K562 (cell line): ENCODE measurements around the gene AMIGO1. TPM values are rescaled to one million over a fixed set of nuclear protein-coding genes. Genes with fewer than 3 reads are reported as not detected.

ENCODE experiments used
- CTBP1 ChIP-seq: fragments of 450-650 bp; IDR thresholded peaks from 2 replicates; pipeline ENCODE4 v1.6.1; 2016; ENCODE audit warnings: borderline replicate concordance
- FOXJ3 ChIP-seq: sonication (generic); formaldehyde crosslinking; IDR thresholded peaks from 2 replicates; pipeline ENCODE4 v1.4.0; 2020; ENCODE audit warnings: mild to moderate bottlenecking, missing genetic modification reagents
- FOXP1 ChIP-seq: sonication (generic); formaldehyde crosslinking; IDR thresholded peaks from 2 replicates; pipeline ENCODE4 v1.8.0; 2022; ENCODE audit warnings: mild to moderate bottlenecking, missing genetic modification reagents
- HDAC1 ChIP-seq, 2 experiments: fragments of 450-650 bp; IDR thresholded peaks; 2 replicates each; pipeline ENCODE4 v1.6.1; 2016 to 2017; ENCODE audit warnings: inconsistent platforms in 1 of 2, mild to moderate bottlenecking in 1 of 2, moderate library complexity in 1 of 2
- MAZ ChIP-seq, 2 experiments: fragments of 450-650 bp in 1 of 2; sonication (generic) in 1 of 2; formaldehyde crosslinking; IDR thresholded peaks in 1 of 2; conservative IDR thresholded peaks in 1 of 2; 2 replicates each; pipeline versions ENCODE4 v1.4.0 to v1.5.0; 2020; ENCODE audit warnings: mild to moderate bottlenecking in 1 of 2, missing genetic modification reagents in 1 of 2
- MECOM ChIP-seq: fragments of 250-450 bp; sonication (Bioruptor Pico); IDR thresholded peaks from 2 replicates; pipeline ENCODE4 v1.8.0; 2022; ENCODE audit warnings: inconsistent platforms
- MYC ChIP-seq, 2 experiments: fragments of 250-450 bp in 1 of 2; sonication (Bioruptor Pico) in 1 of 2; IDR thresholded peaks; 2 replicates each; pipeline versions ENCODE4 v1.5.1 to v1.6.1; 2012 to 2021; ENCODE audit warnings: low read depth in 2 of 2, borderline replicate concordance in 1 of 2, improper control_type of control experiment in 1 of 2, low read length in 1 of 2, mild to moderate bottlenecking in 1 of 2, moderate library complexity in 1 of 2
- NONO ChIP-seq, 2 experiments: fragments of 200-400 bp in 1 of 2; fragments of 450-650 bp in 1 of 2; formaldehyde crosslinking in 1 of 2; IDR thresholded peaks; 2 replicates each; pipeline ENCODE4 v1.6.1; 2017; ENCODE audit warnings: low read depth in 2 of 2, mild to moderate bottlenecking in 2 of 2, moderate library complexity in 2 of 2, low read length in 1 of 2
- SAFB ChIP-seq: fragments of 200-400 bp; formaldehyde crosslinking; IDR thresholded peaks from 2 replicates; pipeline ENCODE4 v1.6.1; 2017; ENCODE audit warnings: low read depth, low read length, borderline replicate concordance
- ZNF583 ChIP-seq: fragments of 250-450 bp; sonication (Bioruptor Pico); IDR thresholded peaks from 2 replicates; pipeline ENCODE4 v1.4.0; 2020
- ZNF584 ChIP-seq: fragments of 200-800 bp; sonication (Bioruptor generic); IDR thresholded peaks from 2 replicates; pipeline ENCODE4 v1.6.1; 2016; ENCODE audit warnings: low read depth, mild to moderate bottlenecking, missing genetic modification characterization, missing compliant biosample characterization
- polyA plus RNA-seq, 8 experiments: library from polyadenylated mRNA; depleted of rRNA in 4 of 8; stranded (reverse) in 5 of 8; unstranded in 3 of 8; fragments of >200 nt; fragmentation: Nextera tagmentation in 2 of 8; fragmentation: Illumina TruSeq in 1 of 8; extraction: Ambion mirVana in 2 of 8; extraction: Trizol in 1 of 8; gene quantifications; 2 replicates each; pipeline versions ENCODE4 v1.2.1 to v1.2.3, GENCODE V29; 2011 to 2014; ENCODE audit warnings: inconsistent platforms in 1 of 8, missing spikeins in 1 of 8
- total RNA-seq, 7 experiments: library from RNA; depleted of rRNA in 6 of 7; stranded (reverse); fragments of >200 nt in 6 of 7; fragmentation: Illumina TruSeq in 2 of 7; extraction: Trizol in 2 of 7; gene quantifications; 2 replicates each; pipeline versions ENCODE4 v1.2.1 to v1.2.3, GENCODE V29; 2011 to 2021; ENCODE audit warnings: low replicate concordance in 1 of 7
- TF ChIP-seq, protein P1 (sequence below): sonication (generic); formaldehyde crosslinking; IDR thresholded peaks from 2 replicates; pipeline ENCODE4 v1.8.0; 2022; ENCODE audit warnings: missing genetic modification reagents, mild to moderate bottlenecking, moderate library complexity, borderline replicate concordance
- TF ChIP-seq, protein P2 (sequence below): fragments of 450-650 bp; IDR thresholded peaks from 2 replicates; pipeline ENCODE4 v1.7.1; 2018; ENCODE audit warnings: mild to moderate bottlenecking, low read depth; ENCODE audit not compliant: partially characterized antibody
- TF ChIP-seq, protein P3 (sequence below): fragments of 450-650 bp; IDR thresholded peaks from 2 replicates; pipeline ENCODE4 v1.7.0; 2016; ENCODE audit warnings: borderline replicate concordance
- TF ChIP-seq, protein P4 (sequence below): fragments of 200-800 bp; sonication (Bioruptor generic); IDR thresholded peaks from 2 replicates; pipeline ENCODE4 v1.6.1; 2017; ENCODE audit warnings: missing genetic modification characterization, missing compliant biosample characterization
- TF ChIP-seq, protein P5 (sequence below): sonication (generic); formaldehyde crosslinking; IDR thresholded peaks from 2 replicates; pipeline ENCODE4 v1.8.1; 2022; ENCODE audit warnings: missing genetic modification reagents

The AMIGO1 gene
- total and polyA plus RNA-seq, 9 of the 15 experiments (the other 6 are each of a cell fraction or from before 2014, with no cell fraction given) = 0.24 to 1.0 (median 0.54) TPM

DNA sequence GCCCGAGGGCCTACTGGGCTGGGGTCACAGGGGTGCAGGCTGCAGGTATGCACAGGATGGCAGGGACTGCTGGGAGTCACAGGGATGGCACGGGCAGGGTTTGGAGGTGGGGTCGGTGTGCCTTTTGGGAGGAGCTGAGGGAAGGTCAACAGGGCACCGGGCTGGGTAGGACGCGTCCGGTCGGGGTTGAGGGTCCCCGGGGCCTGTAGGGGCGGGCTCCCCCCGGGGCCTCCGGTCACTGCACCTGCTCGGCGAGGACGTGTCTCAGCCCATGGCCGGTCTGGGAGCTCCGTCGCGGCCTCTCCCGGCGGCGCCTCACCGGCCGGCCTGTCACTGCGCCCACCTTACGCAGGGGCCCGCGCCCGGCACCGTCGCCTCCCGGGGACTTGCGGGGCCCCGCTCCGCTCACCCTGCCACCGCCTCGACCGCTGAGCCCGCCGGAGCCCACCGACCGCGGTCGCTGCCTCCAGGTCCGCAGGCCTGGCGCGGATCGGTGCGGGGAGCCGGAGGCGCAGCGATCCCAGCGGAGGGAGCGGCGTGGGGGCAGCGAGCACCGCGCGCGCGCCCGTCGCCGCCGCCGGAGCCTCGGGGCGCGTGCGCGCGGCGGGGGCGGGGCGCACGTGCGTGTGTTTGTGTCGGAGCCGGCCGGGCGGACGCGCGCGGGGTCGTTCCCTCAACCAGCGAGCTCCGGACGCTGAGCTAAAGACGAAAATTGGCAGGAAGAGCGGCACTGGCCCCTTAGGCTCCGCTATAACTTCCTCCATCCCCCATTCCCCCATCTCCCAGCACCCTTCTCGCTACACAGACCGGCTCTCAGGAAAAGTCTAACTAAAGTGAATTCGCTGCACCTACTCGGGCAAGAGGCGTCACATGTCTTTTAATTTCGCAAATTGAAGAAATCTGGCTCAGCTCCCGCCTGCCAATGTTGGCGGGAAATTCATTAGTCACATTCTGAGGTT is at the start of gene AMIGO1 (continued):
- TF ChIP-seq, protein P1, sequence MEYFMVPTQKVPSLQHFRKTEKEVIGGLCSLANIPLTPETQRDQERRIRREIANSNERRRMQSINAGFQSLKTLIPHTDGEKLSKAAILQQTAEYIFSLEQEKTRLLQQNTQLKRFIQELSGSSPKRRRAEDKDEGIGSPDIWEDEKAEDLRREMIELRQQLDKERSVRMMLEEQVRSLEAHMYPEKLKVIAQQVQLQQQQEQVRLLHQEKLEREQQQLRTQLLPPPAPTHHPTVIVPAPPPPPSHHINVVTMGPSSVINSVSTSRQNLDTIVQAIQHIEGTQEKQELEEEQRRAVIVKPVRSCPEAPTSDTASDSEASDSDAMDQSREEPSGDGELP (CRISPR knock-in tag) = no peak
- TF ChIP-seq MAZ (CRISPR knock-in tag; conservative IDR thresholded peaks at IDR 0.05 in 1 of 2, IDR thresholded peaks at IDR 0.05 in 1 of 2) = peak in 1 of 2 experiments; percentile 54; a peak in 2 of 4 replicates
- TF ChIP-seq, protein P2, sequence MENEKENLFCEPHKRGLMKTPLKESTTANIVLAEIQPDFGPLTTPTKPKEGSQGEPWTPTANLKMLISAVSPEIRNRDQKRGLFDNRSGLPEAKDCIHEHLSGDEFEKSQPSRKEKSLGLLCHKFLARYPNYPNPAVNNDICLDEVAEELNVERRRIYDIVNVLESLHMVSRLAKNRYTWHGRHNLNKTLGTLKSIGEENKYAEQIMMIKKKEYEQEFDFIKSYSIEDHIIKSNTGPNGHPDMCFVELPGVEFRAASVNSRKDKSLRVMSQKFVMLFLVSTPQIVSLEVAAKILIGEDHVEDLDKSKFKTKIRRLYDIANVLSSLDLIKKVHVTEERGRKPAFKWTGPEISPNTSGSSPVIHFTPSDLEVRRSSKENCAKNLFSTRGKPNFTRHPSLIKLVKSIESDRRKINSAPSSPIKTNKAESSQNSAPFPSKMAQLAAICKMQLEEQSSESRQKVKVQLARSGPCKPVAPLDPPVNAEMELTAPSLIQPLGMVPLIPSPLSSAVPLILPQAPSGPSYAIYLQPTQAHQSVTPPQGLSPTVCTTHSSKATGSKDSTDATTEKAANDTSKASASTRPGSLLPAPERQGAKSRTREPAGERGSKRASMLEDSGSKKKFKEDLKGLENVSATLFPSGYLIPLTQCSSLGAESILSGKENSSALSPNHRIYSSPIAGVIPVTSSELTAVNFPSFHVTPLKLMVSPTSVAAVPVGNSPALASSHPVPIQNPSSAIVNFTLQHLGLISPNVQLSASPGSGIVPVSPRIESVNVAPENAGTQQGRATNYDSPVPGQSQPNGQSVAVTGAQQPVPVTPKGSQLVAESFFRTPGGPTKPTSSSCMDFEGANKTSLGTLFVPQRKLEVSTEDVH = no peak
- TF ChIP-seq, protein P3, sequence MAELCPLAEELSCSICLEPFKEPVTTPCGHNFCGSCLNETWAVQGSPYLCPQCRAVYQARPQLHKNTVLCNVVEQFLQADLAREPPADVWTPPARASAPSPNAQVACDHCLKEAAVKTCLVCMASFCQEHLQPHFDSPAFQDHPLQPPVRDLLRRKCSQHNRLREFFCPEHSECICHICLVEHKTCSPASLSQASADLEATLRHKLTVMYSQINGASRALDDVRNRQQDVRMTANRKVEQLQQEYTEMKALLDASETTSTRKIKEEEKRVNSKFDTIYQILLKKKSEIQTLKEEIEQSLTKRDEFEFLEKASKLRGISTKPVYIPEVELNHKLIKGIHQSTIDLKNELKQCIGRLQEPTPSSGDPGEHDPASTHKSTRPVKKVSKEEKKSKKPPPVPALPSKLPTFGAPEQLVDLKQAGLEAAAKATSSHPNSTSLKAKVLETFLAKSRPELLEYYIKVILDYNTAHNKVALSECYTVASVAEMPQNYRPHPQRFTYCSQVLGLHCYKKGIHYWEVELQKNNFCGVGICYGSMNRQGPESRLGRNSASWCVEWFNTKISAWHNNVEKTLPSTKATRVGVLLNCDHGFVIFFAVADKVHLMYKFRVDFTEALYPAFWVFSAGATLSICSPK = no peak
- TF ChIP-seq, protein P4, sequence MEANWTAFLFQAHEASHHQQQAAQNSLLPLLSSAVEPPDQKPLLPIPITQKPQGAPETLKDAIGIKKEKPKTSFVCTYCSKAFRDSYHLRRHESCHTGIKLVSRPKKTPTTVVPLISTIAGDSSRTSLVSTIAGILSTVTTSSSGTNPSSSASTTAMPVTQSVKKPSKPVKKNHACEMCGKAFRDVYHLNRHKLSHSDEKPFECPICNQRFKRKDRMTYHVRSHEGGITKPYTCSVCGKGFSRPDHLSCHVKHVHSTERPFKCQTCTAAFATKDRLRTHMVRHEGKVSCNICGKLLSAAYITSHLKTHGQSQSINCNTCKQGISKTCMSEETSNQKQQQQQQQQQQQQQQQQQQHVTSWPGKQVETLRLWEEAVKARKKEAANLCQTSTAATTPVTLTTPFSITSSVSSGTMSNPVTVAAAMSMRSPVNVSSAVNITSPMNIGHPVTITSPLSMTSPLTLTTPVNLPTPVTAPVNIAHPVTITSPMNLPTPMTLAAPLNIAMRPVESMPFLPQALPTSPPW = peak; percentile 72
- TF ChIP-seq HDAC1 (IDR thresholded peaks at IDR 0.05) = peak in 1 of 2 experiments; percentile 44; a peak in 1 of 4 replicates
- 0 out of 2 replicates have a peak, but pooled peaks have one; percentile 54 for TF ChIP-seq ZNF584 (CRISPR knock-in tag)
- no peak for TF ChIP-seq FOXJ3 (CRISPR knock-in tag)
- TF ChIP-seq CTBP1 = peak; percentile 53; the same call in 1 of the 2 replicates
- peak in 1 of 2 experiments; percentile 75; a peak in 2 of 4 replicates for TF ChIP-seq NONO (IDR thresholded peaks at IDR 0.05; ENCODE audit: low read depth in 2 of 2, low read length in 1 of 2)
- 0 out of 2 replicates have a peak, but pooled peaks have one; percentile 14 for TF ChIP-seq MECOM (CRISPR knock-in tag)
- TF ChIP-seq MYC (IDR thresholded peaks at IDR 0.05; ENCODE audit: low read depth, low read length) = peak; percentile 53; the same call in 1 of the 2 replicates
- no peak for TF ChIP-seq MYC (CRISPR knock-in tag; IDR thresholded peaks at IDR 0.05; ENCODE audit: borderline replicate concordance, low read depth)
- TF ChIP-seq SAFB = no peak
- 0 out of 2 replicates have a peak, but pooled peaks have one; percentile 24 for TF ChIP-seq FOXP1 (CRISPR knock-in tag)
- TF ChIP-seq, protein P5, sequence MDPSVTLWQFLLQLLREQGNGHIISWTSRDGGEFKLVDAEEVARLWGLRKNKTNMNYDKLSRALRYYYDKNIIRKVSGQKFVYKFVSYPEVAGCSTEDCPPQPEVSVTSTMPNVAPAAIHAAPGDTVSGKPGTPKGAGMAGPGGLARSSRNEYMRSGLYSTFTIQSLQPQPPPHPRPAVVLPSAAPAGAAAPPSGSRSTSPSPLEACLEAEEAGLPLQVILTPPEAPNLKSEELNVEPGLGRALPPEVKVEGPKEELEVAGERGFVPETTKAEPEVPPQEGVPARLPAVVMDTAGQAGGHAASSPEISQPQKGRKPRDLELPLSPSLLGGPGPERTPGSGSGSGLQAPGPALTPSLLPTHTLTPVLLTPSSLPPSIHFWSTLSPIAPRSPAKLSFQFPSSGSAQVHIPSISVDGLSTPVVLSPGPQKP = no peak
- peak; percentile 35; the same call in 1 of the 2 replicates for TF ChIP-seq ZNF583
